HG02943 (cell line): ENCODE data around the gene LTBP1.

Experiments used
- ATAC-seq: cut with Tn5 transposase; IDR thresholded peaks from one replicate; pipeline ENCODE4 v1.9.1; 2021; ENCODE audit warnings: mild to moderate bottlenecking, low read depth, moderate library complexity; ENCODE audit not compliant: unreplicated experiment

The LTBP1 gene

DNA sequence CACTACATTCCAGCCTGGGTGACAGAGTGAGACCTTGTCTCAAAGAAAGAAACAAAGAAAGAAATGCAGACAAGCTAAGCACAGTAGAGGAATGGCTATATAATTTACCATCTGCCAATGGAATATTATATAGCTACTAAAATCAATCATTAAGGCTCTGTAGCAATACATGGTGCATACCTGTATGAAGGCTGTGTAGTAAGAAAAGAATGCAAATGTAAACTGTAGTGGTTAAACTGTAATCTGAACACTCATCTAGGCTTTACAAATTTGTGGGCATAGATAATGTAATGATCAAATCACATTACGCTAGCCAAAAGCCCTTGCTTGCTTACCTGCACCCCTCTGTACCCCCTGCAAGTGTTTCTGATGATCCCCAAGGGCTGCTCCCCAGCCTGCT is 230.9 kb downstream of the LTBP1 start:
- ATAC-seq = no peak

DNA sequence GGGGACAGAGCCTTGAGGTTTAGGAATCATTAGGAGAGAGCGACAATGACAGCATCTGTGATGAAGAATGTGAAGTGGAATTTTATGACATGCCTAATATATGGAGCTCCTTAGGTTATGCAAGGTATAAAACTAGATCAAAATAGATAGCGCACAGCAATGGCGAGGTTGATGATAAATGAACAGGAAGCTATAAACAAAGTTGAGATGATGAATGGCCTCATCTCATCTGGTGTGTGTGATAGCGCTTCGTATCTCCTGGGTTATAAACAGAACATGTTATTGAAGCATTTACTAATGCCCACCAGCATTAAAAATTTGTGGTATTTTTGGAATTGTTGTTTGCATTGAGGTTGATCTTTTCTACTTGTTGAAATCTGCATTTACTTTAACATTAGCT is 231.5 kb downstream of the LTBP1 start:
- ATAC-seq = no peak

DNA sequence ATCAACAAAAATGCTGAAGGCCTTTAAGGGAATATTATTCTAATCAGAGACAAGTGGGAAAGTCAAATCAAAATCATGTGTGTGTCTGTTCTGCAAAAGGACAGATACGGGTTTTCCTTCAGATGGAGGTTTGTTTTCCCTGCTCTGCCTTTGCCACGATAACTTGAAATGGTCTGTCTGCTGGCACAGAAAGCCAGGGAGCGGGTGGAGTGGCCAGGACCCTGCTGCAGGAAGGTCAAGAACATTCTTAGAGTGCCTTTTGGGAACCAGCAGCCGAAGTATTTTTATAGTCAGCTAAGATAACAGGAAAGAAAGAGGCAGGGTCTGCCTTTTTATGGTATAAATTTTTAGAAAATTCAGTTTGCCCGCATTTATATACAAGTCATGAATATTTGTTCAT is 234.2 kb downstream of the LTBP1 start:
- ATAC-seq = no peak

DNA sequence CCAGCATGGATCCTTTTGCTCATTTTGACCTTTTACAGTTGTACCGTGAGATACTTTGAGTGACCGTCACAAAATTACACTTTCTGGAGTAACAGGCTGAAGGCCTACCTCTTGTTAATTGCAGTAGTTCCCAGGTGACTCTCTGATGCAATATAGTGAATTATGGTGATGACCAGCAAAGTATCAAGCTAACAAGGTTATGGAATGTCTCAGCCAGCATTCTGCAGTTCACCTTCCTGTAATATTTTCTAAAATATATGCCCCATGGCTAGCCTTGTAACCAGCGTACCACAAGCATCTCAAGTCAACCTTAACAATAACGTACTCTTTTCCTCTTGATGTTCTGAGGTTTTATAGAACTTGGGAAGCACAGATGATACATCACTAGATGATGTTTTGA is 234.7 kb downstream of the LTBP1 start:
- ATAC-seq = no peak

DNA sequence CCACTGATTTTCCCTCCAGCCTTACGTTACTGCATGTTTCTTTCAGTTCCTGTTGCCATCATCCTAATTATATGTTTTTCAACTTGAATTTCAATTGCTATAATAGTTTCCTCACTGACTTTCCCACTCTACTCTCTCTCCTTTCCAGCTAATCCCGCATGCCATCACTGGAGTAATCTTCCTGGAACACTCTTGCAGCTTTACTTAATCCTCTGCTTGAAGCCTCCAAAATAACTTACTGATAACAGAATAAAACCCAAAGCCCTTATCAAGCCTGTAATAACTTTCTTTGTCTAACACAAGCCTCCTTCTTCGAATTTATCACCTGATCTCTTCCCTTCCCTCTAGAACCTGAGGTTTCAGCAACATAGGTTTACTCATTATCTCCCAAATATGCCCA is 237.3 kb downstream of the LTBP1 start:
- ATAC-seq = no peak

DNA sequence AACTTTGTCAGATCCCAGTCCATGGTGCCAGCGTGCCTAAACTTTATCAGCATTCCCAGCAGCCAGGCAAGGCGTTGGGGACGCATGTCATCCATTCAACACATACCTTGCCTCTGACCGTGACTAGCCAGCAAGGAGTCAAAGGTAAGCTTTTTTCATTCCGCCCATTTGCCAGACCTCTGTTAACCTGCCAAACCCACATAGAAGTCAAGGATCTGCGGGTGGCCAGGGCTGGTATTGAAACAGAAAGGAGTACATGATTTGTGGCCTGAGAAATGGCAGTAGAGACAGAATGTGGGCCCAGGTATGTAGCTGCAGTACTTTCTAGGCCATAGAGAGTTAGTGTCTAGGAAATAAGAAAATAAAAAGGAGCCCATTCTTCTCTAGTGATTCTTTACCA is 240.2 kb downstream of the LTBP1 start:
- no peak for ATAC-seq

DNA sequence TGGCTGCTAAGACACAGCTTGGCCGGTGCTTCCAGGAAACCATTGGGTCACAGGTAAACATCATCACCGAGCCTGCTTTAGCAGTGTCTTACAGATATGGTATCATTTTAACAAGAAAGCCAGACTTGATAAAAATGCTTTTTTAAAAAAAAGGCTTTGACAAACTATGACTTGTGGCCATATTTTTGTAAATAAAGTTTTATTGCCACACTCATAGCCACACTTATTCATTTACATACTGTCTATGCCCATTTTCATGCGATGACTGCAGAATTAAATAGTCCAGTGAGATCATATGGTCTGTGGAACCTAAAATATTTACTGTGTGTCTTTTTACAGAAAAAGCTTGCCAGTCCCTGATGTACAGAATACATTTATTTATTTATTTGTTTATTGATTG is 242.0 kb downstream of the LTBP1 start:
- no peak for ATAC-seq

DNA sequence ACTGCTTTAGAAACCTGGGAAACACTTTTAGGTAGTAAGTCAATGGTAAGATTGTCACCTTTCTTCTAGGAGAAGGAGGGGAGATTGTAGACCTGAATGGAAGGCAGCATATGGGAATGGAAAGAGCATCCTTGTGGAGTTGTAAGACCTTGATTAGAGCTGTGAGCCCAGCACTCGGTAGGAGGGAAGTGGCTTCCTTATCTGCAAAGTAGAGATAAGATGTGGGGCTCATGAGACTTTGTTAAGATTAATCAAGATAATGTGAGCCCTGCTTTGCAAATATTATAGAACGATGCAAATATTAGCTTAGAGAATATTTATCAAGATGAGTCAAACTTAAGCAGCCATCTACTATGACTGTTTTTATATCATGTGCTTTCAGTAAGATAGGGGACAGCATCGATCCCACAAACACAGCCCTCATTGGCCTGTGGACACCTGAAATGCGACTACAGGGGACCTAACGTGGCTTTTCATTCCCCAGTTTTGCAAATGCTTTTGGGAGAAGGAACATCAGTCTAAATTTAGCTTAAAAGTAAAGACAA is 243.7 kb downstream of the LTBP1 start:
- ATAC-seq = no peak

DNA sequence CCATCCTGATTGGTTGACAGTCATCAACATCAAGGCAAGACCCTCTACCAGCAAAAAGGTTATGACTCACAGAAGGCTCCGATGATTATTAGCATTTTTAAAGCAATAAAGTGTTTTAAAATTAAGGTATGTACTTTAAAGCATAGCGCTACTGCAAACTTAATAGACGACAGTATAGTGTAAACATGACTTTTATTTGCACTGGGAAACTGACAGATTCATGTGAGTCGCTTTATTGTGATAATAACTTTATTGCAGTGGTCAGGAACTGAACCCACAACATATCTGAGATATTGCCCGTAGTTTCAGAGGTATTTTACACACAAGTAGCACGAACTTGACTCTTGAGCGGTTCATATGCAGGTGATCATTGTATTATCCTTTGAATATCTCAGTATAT is 249.1 kb downstream of the LTBP1 start:
- ATAC-seq = no peak

DNA sequence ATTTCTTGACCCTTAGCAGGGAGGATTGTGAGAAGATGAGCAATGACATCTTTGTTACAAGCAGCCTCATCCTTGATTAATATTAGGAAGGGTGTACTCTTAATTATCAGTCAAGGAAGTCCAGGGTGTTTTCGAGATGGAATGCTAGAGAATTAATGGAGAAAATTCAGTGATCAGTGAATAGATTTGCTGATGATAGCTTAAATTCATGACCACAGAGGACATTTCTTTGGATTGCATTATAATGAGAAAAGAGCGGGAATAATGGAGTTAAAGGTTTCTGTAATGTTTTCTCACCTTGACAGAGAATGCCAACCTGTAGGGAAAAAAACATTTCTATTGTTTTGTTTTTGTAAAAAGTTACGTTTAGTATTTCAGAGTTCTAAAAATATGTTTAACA is 249.9 kb downstream of the LTBP1 start:
- ATAC-seq = no peak

DNA sequence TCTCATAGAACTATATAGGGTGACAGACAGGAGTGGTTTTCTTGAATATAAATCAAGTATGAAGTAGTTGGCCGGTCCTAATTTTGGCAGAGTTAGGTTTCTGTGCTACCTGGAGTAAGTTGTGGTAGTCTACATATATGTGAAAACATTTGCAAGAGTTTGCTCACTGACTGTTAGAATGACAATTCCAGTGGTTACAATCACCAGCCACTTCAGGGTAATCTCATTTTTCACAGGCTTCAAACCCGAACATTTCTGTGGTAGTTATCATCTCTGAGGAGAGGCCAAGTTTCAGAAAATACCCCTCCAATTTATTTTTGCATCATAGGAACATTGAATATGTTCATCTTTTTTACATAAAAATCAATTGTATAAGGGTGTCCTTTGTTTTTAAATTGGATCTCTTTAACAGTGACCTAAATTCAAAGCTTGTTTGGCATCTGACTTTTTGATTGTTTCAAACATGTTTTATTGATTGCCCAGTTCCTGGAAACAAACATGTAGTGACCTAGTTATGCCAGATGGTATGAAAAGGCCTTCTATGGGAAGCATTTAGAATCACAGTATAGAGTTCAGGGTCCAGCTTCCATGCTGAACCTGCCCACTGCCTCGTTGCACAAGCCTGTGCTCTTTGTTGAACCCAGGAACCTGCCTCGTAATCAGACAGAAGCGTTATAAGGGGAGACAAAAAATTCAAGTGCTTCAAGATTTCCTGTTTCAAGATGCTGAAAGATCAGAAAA is 250.6 kb downstream of the LTBP1 start:
- ATAC-seq = no peak

DNA sequence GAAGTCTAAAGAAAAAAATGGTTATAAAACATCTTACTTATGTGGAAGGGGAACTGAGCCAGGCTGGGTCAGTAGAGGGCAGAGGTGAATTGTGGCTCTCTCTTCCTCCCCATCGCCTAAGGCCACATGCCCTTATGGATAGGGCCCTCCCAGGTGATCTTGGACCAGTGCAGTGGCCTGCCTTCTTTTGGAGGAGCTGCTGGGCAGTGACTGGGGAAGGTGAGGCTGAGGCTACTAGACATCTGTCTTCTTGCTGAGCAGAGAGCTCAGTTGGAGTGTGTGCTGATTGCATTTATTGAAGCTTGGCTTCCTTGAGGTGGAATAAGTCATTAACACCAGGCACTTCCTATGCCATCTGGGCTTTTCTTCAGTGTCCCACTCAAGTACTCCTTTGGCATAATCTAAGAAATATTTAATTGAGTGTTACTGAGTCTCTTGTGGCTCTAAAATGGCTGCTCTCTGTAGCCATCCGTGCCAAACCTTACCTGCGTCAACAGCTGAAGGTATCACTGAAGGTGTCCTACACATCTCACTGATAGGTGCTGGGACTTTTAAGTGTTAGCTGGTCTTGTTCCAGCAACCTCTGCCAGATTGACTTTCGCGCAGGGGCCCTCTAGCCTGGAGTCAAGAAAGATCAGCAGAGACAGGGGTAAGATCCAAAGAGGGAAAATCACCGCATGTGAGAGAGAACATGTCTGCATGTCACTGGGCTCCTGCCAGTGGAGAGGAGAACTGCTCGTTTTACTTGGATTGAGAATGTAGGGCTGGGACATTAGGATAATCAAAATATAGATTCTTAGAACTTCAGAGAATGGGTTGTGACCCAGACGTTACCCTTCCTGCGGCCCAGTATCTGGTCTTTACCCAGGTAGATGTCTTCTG is 256.1 kb downstream of the LTBP1 start:
- no peak for ATAC-seq

DNA sequence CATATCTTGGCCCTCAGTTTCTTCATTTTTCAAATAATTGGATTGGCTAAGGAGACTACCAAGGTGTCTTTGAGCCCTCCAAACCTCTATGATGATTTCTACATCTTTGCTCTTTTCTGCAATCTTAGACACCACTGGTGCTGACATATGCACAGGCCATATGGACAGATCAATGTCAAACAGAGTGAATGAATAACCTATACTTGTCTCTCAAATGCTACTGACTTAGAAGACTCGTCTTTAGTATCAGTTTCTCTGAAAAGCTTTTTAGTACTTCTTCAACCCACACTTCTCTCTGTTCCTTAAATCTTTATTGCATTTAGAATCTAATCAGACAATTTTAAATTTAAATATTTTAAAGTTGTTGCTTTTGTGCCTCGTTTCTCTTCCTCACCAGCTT is 258.2 kb downstream of the LTBP1 start:
- ATAC-seq = no peak

DNA sequence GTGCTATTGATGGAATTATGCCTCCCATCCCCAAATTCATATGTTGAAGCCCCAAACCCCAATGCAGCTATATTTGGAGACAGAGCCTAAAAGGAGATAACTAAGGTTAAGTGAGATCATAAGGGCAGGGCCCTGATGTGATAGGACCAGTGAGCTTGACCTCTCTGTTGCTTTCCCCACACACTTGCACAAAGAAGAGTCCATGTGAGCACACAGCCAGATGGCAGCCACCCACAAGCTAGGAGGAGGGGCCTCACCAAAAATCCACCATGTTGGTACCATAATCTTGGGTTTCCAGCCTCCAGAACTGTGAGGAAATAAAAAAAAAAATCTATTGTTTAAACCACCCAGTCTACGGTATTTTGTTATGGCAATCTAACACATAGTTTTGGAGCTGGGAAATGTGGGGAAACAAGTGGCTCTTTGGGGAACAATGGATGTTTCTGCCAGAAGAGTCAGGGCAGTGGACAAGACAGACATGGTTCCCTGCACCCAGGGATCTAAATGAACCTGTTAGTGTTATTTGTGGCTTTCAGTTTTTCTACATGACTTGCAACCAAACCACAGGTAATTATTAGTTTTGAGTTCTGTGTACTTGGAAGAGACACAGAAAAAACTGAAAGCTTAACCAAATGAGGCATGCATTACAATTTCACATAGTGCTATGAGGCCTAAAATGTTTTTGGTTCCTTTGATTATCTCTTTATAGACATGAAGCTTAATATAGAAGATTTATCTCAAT is 259.1 kb downstream of the LTBP1 start:
- peak; percentile 85 for ATAC-seq

DNA sequence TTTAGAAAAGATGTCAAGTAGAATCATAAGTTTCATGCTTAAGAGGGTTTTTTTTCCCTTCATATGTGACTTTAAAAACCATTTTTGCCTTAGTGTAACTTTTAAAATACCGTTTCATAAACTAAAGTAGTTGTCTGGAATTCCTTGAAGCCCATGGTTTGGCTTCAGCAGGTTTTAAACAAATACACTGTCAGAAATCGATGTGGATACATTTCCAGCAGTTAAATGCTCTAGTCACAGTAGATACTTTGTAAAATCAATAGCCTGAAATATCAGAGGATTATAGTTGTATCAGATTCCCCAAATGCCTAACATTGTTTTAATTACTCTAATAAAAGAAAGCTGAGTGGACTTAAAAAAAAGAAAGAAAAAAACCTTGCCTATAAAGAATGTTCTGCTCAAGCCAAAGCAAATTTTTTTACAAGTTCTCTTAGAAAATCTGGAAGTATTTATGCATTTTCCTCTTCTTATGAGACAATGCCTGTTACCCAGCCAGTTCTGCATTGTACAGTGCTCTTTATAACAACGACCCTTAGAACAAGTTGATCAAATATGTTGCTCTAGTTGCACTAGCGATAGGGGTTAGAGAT is 260.5 kb downstream of the LTBP1 start:
- ATAC-seq = no peak

DNA sequence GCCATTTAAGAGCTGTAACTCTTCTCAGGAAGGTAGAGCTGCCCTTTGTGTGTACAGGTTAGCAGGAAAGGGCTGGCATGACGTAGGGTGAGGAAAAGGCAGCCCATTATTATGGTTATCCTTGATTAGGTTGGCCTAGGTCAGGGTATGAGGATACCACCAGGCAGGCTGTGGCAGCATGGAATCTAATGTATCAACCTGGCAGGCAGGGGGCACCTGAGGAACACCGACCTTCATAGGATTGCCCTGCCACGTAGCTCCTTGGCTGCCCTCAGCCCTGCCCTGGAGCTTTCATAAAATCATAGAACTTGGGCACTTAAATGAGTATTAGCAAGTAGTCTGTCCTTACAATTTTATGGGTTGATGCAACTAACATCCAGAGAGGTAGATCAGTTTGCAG is 261.6 kb downstream of the LTBP1 start:
- ATAC-seq = no peak

DNA sequence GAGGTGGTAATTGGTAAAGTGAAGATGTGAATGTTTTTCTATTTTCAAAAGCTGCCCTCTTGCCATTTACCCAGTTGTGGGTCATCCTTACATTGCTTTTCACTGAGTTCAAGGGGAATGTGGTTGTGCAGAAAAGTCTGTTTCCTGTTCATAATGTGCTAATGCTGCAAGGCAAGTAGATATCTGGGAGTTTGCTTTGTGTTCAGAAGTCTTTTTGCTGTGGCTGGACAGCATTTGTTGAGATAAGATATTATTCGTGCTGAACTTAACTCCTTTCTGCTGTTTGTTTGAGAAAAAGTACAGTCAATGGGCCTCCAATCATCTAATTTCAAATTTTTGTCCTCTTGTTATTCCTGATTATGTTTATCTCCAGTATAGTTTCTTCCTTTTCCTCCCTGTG is 263.2 kb downstream of the LTBP1 start:
- ATAC-seq = no peak

DNA sequence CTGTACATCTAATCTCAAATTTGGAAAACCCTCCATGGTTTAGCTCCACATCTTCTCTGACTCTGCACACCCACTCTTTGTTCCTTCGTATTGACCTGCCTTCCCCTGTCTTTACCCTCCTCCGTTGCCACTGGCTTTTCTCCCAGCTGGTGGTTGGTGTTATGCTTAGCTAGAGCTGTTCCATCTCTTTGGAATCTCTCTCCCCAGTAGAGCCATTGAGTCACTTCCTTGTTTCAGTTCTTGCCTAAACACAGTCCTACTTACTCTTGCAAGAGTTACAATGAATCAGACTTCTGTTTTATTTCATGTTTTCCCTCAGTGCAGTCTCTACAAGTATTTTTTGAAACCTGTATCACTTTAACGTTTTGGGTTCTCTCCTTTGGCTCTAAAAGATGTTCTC is 263.9 kb downstream of the LTBP1 start:
- ATAC-seq = no peak

DNA sequence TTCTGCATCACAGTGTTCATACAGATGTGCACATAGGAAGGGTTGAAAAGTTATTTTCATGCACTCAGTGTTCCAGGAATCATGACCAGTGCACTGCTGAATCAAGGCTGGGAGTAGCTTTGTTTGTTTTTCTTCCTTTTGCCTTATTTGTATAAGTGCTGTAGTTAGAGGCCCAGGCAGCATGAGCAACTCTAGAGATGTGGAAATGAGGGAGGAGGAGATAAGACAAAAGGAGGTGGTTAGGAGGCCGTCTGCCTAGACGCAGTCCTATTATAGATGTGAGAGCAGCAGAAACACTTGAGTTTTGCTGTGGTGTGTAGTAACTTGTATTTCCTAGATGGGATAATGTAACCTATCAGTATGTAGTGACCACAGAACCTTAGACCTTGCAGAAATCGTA is 265.4 kb downstream of the LTBP1 start:
- ATAC-seq = no peak

DNA sequence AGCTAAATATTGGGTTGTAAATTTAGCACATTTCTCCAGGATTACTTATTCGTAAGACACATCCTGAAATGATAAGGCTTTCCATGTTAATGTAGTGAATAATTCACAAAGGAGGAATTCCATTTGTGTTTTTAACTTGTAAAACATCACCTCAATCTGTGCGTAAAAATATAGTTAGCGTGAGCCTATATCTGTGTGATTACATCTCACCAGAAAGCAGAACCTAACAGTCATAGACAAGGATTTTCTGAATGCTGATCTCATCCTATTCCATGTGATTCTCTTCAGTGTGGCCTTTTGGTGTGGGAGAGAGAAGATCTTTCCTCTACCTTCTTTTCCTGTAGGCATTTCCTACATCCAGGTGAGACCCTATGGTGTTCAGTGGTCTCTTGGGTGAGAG is 266.5 kb downstream of the LTBP1 start:
- ATAC-seq = no peak

DNA sequence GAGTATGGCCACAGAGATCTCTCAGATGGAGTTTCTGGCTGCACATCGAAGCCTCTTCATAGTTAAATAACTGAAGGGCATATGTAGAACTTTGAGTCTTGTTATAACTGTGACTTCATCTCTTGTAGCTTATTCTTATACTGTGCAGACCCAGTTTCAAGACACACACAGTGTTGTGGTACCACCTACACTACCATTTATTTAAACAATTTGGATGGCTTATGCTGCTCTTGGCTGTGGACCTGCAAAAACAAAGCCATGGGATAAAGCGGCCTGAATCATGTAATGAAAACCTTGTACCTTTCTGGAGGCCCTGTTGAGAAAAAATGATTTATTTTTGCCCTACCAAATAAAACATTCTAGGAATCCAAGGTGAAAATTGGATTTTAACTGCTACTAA is 266.9 kb downstream of the LTBP1 start:
- ATAC-seq = no peak
